HG02610 (cell line): ENCODE data around the gene TCFL5.

Source experiments
- ATAC-seq: cut with Tn5 transposase; IDR thresholded peaks from one replicate; pipeline ENCODE4 v1.9.1; 2021; ENCODE audit warnings: mild to moderate bottlenecking, moderate library complexity; ENCODE audit not compliant: unreplicated experiment

The TCFL5 gene

DNA sequence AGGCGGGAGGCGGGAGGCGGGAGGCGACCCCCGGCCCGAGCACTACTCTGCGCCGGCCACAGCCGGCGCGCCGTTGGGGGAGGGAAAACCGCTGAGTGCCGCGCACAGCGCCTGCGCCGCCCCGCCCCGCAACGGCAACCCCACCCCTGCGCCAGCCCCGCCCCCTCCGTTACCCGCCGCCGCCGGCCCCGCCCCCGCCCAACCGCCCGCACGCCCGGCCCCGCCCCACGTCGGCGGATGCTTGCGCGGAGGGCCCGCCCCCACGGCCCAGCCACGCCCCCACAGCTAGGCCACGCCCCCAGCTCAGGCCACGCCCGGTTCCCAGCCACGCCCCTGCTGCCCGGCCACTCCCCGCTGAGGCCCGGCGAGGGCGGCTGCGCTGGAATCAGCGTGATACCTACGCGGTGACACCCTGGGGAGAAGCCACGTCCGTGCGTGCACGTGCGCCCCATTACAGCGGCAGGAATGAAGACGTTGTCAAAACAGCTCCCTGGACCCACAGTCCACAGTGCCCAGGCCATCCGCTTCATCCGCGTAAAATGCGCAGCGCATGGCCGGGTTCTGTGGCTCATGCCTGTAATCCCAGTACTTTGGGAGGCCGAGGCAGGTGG lies at the start of gene TCFL5:
TSS of gene TCFL5 (minus strand) at position 97 of the 611 bp plus-strand sequence. CDS start 152 bp downstream, outside the sequence.
- ATAC-seq: peak; percentile 53

- ATAC-seq: no peak
Measured at GRCh38 chr20:62910777-62911497, 49.3 kb upstream of the TCFL5 start.

DNA sequence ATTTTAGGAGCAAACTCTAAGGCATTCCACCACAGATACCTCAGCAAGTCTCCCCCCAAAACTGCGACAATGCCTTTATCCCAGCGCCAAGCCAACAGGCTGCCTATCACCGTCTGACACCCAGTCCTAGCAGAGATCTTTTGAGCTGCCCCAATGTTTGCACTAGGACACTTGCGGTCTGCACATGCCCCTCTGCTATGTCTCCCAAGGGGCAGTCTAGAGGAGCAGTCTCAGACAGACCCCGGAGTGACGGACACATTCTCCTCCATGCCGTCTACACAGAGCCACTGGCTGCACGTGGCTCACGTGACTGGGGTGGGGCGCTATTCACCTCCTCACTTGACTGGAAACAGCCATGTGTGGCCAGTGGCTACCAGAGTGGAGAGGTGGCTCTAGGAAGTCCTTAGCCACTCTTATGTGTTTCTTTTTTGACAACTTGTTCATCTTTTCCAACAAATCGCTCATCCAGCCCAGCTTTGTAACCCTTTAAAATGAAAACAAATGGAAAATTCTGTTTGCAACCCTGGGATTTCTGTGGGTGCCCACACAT lies 48.7 kb upstream of the TCFL5 start:
- ATAC-seq: no peak

DNA sequence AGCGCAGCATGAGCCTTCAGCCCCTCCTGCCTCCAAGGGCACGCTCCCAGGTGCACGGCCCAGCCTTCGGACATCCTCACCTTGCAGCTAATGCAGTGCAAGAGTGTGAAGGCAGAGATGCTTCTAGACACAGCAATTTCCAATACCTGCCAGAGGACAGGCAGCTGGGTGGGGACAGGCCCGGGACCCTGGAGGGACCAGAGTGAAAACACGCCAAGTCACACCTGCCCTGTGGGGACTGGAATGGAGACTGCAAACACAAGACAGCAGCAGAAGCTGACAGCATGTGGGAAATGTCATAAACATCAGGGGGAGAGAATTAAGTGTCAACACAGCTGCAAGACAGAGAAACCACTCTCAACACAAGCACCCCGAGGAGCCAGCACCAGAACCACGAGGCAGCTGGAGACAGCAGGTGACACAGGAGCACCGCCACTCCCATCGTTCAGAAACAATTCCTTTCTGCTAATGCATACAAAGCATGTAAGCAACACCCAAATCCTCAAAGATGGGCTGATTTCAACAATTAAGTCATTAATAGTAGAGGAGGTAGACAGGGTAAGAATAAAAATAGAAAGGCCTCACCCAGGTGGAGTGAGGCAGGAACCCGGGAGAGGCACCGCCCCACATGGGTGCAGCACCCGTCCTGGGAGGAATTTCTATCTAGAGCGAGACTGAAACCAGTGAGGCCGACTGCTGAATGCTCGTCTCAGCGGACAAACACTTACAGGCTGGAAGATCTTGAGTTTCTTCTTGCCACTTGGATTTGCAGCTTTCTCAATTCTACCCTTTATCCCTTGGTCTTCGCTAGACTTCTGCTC lies 47.6 kb upstream of the TCFL5 start:
- ATAC-seq: no peak

DNA sequence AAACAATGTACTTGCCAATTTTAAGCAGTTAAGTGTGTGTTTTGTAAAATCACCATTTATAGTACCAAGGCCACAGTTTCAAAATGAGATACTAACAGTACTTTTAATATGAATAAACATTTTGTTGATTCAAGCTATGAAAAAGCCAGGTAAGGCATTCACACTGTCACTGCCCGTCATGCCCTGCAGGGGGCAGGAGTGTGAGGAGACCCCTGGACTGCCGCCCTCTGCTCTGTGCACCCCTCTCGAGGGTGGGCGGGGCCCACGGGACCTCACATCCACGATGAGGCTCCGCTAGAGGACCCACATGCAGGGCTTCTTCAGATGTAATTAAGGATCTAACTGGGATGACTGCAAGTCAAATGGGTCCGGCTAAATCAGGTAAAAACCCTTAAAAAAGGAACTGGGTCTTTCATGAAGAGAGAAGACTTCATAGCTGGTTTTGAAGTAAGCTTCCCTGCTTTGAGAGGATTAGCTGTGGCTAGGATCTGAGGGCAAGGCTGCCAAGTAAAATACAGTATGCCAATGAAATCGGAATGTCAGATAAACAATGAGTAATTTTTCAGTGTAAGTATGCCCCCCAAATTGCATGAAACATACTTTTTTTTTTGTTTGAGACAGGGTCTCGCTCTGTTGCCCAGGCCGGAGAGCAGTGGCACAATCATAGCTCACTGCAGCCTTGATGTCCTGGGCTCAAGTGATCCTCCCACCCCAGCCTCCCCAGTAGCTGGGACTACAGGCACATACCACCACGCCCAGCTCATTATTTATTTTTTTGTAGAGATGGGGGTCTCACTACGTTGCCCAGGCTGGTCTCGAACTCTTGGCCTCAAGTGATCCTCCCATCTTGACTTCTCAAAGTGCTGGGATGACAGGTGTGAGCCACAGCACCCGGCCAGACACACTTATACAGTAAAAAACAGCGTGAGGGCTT lies 46.0 kb upstream of the TCFL5 start:
- no peak for ATAC-seq

- no peak for ATAC-seq
Measured at GRCh38 chr20:62906647-62907375, 45.2 kb upstream of the TCFL5 start.

DNA sequence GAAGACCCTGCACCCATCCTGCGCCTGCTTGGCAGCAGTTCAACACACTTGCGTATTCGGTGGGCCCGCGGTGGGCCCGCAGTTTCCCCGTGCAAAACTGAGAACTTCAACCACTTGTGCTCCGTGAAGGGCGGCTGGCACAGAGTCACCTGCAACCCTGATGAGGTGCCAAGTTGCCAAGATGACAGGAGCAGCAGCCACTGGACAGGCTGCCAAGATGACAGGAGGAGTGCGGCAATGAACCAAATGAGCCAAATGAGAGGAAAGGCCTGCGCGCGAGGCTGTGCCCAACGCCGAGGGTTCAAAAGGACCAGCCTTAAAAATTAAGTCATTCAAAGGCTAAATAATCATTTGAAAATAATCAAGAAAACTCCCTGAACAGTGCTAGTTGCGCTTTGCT lies 44.6 kb upstream of the TCFL5 start:
- ATAC-seq: no peak

DNA sequence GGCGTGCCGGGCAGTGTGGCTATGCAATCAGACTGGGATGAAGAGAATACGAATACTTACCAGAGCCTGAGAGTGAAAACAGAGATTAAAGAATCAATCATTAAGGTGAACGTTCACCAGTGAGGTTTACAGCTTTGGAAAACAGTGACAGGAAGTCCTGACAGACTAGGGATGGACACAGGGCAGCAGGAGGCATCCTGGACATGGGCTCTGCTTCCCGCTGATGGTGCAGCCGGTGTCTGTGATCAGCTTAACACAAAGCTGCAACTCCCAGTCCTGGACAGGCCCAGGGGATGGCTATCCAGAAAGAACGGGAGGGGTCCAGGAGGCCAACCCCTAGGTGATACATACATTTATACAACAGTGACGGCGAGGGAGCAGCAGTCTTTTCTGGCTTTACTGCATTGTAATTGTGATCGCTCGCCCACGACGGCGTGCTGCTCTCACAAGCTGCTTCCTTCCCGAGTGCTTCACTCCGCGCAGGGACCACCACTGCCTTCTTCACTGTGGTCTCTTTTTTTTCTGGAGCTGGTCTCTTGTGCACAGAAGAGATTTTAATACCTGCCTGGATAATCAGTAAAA lies 44.0 kb upstream of the TCFL5 start:
- ATAC-seq: no peak

DNA sequence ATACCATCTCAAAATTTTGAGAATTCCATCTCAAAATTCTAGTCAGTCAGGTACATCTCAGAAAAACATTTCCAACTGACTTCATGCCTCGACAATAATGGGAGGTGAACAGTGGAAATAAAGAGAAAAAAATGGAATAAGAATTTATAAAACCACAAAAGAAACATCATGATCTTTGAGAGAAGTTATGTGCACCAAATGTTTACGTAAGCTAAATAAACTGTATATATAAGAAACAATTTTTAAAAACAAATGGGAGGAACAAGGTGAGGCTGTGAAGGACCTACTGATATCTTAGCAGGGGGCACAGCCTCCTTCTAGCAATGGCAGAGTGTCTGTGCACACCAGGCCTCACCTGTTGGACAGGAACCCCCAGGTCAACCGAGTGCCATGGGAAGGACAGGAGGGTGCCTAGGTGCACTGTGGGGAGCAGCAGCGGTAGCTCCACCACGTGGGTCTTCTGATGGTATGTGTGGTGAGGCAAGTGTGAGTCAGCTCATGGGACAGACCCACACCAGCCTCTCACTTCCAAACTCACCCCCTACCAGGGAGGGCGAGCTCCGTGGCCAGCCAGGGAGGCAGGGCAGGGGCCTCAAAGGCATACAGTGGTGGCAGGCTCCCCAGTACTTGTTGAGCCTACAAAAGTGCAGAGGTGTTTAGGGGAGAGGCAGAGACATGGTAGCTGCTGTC lies 41.4 kb upstream of the TCFL5 start:
- ATAC-seq: no peak

GRCh38 chr20:62901891-62902290 lies 40.3 kb upstream of the TCFL5 start:
- no peak for ATAC-seq

GRCh38 chr20:62900692-62901584 lies 39.3 kb upstream of the TCFL5 start:
- ATAC-seq: no peak

DNA sequence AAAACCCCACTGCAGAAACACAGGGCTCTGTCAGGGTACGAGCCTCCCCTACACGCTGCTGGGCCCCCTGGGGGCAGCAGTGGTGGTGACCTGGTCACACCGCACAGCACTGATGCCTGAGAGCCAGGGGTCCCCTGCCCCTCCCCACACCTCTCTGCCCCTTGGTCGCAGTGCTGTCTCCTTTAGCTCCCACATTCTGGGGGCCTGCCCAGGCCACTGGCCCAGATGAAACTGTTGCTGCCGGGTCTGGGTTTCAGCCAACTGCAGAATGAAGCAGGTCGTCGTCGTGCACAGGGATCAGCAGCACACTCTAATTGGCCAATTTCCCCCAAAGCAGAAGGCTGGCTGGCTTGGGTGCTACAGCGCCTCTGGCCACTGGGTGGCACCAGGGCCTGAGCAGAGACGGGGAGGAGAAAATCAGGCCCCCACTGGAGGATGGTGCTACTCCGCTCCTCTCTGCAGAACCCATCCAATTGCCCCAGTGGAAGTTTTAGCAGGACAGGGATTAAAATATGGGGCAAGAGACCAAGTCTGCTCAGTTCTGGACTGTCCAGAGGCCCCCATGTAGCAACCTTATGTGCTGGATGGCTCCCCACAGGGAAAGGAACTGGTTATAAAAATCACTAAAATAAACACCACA lies 38.5 kb upstream of the TCFL5 start:
- peak; percentile 60 for ATAC-seq

GRCh38 chr20:62899633-62900051 lies 38.0 kb upstream of the TCFL5 start:
- no peak for ATAC-seq

DNA sequence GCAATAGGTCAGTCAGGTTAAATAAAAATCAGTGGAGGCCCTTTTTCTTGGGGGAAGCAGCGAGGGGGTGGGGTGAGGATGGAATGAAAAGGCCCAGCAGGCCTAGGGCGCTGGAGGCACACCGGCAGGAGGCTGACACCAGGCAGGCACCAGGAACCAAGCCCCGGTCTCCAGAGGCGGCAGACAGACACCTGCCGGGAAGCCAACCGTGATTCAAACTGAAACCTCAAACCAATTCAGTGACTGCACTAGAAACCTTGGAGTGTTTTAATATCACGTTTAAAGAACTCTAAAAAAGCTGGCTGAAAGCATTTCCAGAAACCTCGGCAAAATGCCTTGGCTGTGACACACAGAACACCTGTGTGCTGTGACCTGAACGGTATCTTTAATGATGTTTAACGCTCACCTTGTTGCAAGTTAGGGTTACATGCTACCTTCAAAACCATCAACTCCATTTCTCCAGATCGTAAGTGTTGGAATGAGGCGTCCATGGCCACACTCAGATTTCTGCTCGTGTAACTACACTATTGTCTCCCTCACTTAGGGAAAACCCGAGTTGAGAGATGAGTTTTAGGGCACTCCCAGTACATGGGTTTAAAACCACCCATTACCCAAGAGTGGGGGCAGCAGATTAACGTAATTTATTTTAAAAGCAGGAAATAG lies 37.5 kb upstream of the TCFL5 start:
- no peak for ATAC-seq

DNA sequence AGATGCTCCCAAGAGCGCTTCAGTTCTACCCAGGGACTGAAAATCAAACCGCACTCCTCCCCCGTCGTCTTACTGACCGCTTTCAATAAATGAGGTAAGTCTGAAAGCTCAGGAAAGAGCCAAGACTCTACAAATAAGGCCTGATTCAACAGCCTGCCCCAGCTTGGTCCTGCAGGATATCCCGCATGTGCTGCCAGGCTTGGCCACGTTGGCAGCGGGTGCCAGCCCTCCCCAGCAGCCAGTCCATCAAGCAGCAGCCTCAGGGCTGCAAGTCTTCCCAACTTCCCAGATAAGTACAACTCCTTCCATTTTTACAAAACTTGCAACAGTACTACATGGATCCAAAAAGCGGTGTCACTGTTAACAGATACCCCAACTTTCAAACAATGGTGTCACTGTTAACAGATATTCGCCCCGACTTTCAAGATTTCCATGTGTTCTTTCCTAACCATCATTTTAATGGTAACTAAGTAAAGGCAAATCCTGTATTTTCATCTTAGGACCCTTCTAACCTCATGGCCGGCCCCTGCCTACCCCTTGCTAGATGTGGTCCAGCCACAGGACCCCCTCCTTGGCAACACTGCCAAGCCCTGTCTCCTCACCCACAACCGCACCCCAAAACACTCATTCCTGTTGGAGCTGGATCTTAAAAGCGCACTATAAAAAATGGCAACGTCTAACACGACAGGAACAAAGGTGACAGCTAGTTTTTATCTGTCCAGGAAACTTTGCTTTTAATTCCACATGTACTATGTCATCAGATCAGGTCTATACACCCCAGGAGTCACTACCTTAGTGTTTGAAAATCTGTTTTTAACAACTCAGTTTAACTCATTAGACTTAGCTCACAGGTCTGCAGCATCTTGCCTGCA lies 36.7 kb upstream of the TCFL5 start:
- no peak for ATAC-seq

GRCh38 chr20:62897666-62898065 lies 36.0 kb upstream of the TCFL5 start:
- no peak for ATAC-seq
